GM18505 (cell line): ENCODE data around the gene ZNF467.

Experiments used
- ATAC-seq: cut with Tn5 transposase; IDR thresholded peaks from one replicate; pipeline ENCODE4 v1.9.1; 2021; ENCODE audit not compliant: unreplicated experiment
- POLR2A ChIP-seq: IDR thresholded peaks from 4 replicates; pipeline ENCODE4 v1.6.1; 2011; ENCODE audit warnings: borderline replicate concordance; ENCODE audit not compliant: insufficient read depth, insufficient read length; ENCODE audit errors: extremely low read depth

The ZNF467 gene

GRCh38 chr7:149725916-149726315 is 47.5 kb downstream of the ZNF467 start:
- no peak for ATAC-seq
- no peak for TF ChIP-seq POLR2A

DNA sequence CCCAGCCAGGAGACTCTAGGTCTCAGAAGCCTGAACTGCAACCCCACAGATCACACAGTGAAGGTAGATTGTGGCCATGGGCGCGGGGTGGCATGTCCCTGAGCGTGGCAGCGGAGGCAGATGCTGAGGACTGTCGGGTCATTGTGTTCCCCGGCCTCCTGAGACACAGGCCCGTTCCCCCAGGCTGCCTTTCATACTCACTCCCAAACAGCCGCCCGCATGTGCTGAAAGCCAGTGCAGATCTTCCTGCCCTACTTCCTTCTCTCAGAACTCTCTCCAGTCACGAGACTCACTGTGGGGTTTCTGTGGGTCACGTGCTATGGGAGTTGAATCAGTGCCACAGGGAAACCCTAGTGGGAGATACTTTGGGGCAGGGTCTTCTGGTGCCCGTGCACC is 48.0 kb downstream of the ZNF467 start:
- no peak for TF ChIP-seq POLR2A
- no peak for ATAC-seq

- no peak for ATAC-seq
- no peak for TF ChIP-seq POLR2A
These were observed 48.5 kb downstream of the ZNF467 start for GRCh38 chr7:149724661-149725425.

DNA sequence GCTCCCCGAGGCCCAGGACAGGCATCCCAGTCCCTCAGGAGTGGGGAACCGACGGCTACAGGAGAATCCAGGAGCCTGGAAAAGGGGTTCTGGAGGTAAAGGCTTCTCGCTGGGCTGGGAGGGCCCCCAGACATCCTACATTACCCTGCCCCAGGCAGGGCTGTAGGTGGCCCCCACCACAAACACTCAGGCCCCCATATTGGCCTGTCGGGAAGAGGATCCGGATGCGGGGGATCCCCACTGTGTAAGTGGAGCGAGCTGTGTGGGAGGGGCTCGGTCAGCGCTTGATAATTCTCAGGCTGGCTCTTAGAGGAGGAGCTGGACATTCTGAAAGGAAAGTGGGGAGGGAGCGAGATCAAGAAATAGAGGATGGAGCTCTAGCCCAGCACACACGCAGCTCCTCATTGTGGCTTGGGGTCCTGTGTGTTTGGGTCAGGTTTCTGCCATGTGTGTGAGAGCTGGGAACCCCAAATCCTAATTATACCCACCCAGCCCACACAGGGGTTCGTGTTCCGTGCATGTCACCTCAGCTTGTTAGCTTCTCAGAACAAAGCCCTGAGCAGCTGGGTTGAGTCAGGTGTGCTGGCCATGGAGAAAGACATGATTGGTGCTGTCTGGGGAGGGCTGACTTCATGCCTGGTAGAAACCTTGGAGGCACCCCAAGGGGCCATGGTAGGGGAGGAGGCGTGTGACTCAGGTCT is 49.4 kb downstream of the ZNF467 start:
- ATAC-seq, result no peak

DNA sequence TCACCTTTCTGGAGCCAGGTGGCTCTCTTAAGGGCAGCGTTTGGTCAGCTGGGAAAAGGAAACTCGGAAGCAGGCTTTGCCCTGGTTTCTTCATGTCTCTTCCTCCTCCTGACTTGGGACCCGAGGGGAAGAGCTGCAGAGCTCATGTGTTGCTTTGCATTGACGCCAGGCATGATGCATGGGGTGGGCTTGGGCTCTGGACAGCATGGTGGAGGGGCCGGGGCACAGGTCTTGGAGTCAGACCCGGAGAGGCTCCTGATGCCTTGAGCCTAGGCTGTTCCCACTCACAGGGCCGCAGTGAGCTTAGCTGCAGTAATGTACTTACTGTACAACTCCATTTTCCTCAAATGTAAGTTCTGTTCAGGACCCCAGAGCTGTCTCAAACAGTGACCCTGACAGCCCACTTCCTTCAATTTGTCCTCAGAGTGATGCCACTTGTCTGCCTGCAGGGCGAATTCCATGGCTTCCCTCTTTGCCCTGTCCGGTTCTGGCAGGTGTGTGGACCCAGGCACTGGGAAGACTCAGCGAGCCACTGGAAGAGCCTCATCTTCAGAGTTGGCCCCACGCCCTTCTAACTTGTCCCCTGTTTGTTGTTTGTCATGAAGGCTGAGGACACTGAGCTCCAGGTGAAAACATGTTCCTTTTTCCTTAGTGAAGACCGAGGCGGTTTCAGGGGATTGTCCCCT is 50.2 kb downstream of the ZNF467 start:
- no peak for TF ChIP-seq POLR2A
- ATAC-seq, result no peak

More for the DNA sequence above, 49.4 kb downstream of the ZNF467 start:
- TF ChIP-seq POLR2A, result no peak

GRCh38 chr7:149722356-149722957 is 50.9 kb downstream of the ZNF467 start:
- TF ChIP-seq POLR2A, result no peak

GRCh38 chr7:149721084-149721601 is 52.2 kb downstream of the ZNF467 start:
- no peak for TF ChIP-seq POLR2A
- no peak for ATAC-seq

More at GRCh38 chr7:149722356-149722957, 50.9 kb downstream of the ZNF467 start:
- no peak for ATAC-seq

DNA sequence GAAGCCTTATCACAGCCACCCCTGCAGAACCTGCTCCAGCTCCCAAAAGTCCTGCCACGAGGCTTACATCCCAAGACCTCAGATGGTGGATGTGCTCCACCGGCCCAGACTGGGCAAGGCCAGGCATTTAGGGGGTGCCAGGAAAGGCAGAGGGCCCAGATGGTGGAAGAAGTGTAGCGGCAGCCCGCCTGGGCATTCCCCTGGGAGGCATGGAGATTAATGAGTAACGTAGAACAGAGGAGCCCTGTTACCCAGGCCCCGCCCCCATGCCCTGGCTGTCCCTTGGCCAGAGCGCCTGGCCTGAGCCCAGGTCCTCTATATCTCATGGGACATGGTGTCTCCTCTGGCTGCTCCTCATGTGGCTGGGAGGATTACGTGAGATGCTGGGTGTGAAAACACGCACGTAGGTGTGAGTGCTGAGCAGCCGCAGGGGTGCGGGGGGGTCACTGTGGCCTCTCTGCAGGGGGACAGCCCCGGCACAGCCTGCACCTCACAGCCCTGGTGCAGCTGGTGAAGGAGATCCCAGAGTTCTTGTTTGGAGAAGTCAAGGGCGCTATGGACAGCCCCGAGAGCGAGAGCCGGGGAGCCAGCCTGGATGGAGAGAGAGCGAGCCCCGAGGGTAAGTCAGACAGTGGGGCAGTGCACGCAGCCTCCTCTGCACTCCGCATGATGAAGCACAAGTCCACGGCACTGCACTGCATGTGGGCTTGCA is 52.9 kb downstream of the ZNF467 start:
- no peak for TF ChIP-seq POLR2A
- ATAC-seq, result no peak

DNA sequence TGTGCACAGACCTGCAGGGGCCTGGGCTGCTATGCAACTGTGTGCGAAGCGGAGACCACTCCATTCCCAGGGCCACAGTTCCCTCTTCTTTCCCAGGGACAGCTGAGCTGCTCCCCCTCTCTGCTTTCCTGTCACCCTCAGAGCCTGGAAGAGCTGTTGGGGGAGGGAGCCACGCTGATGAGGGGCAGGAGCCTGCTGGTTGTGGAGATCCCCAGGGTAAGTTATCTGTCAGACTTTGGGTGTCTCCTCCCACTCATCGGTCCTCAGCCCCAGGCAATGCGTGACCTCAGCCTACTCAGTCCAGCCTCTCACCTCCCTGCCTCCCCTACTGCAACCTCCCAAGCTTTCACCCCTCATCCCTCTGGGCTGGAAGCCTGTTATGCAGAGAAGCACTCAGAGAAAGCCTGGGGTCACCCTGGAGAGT is 53.5 kb downstream of the ZNF467 start:
- ATAC-seq, result no peak

GRCh38 chr7:149719050-149719899 is 54.1 kb downstream of the ZNF467 start:
- TF ChIP-seq POLR2A, result no peak
- ATAC-seq, result no peak

More for the DNA sequence above, 53.5 kb downstream of the ZNF467 start:
- no peak for TF ChIP-seq POLR2A

- TF ChIP-seq POLR2A, result no peak
- no peak for ATAC-seq
These were observed 54.7 kb downstream of the ZNF467 start for GRCh38 chr7:149718730-149719049.

GRCh38 chr7:149717481-149717880 is 55.9 kb downstream of the ZNF467 start:
- no peak for ATAC-seq
- TF ChIP-seq POLR2A, result no peak
